NT2/D1 (cell line): ENCODE results near the gene EPHB4.

Experiments used
- SUZ12 ChIP-seq: IDR thresholded peaks from 2 replicates; pipeline ENCODE4 v1.6.1; 2011; ENCODE audit not compliant: insufficient read length, insufficient read depth; ENCODE audit errors: extremely low read depth
- YY1 ChIP-seq: IDR thresholded peaks from 2 replicates; pipeline ENCODE4 v1.6.1; 2011; ENCODE audit not compliant: insufficient read length, insufficient read depth
- ZNF274 ChIP-seq: IDR thresholded peaks from 2 replicates; pipeline ENCODE4 v1.6.1; 2011; ENCODE audit warnings: mild to moderate bottlenecking, low read depth, low read length

DNA sequence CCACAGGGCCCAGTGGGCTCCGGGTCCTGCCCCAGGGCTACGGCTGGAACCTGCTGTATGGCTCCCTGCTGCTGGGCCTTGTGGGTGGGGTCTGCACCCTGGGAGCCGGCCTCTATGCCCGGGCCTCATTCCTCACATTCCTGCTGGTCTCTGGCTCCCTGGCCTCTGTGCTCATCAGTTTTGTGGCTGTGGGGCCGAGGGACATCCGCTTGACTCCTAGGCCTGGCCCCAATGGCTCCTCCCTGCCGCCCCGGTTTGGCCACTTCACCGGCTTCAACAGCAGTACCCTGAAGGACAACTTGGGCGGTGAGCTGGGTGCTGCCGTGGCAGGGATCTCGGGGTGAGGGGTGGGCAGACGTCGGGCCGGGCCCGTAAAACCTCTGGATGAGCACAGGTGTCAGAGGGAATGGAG, 29.6 kb upstream of the EPHB4 start:
- no peak for TF ChIP-seq ZNF274
- TF ChIP-seq SUZ12: no peak
- no peak for TF ChIP-seq YY1
